HUES6 (cell line): ENCODE data around the gene ZNF682.
"Not testable (repeated sequence)": the region's sequence is repeated elsewhere in the genome, so short reads cannot be mapped to it uniquely, and the experiment has no call there.

ENCODE experiments used
- H3K27ac ChIP-seq: 2 replicates; pipeline ENCODE4 v1.7.0; 2013; ENCODE audit warnings: low read depth, mild to moderate bottlenecking, low read length, inconsistent platforms
- H3K27me3 ChIP-seq: 2 replicates; pipeline ENCODE4 v1.6.1; 2013; ENCODE audit warnings: low read length; ENCODE audit not compliant: control insufficient read depth, insufficient read depth
- H3K36me3 ChIP-seq: 2 replicates; pipeline ENCODE4 v1.6.1; 2013; ENCODE audit warnings: low read length; ENCODE audit not compliant: control insufficient read depth, insufficient read depth
- H3K4me1 ChIP-seq: 2 replicates; pipeline ENCODE4 v1.6.1; 2013; ENCODE audit warnings: low read length; ENCODE audit not compliant: control insufficient read depth, insufficient read depth
- H3K4me3 ChIP-seq: 2 replicates; pipeline ENCODE4 v1.5.1; 2013; ENCODE audit warnings: low read depth, low read length
- H3K9ac ChIP-seq: one replicate; pipeline ENCODE4 v1.6.1; 2013; ENCODE audit warnings: mild to moderate bottlenecking, low read length
- H3K9me3 ChIP-seq: 2 replicates; pipeline ENCODE4 v1.6.1; 2013; ENCODE audit warnings: low read depth, low read length; ENCODE audit not compliant: control insufficient read depth, insufficient read depth

The ZNF682 gene

GRCh38 chr19:20005741-20006140 lies 33.6 kb downstream of the ZNF682 start:
- Histone ChIP-seq H3K36me3 (peaks cover 50% of the 10 kb centered on the region; the same call in 1 of the 2 replicates), H3K27me3 (no peaks in the 10 kb centered on the region), H3K4me3 (no peak overlapping the region), H3K9me3 (peaks cover 59% of the 10 kb centered on the region), H3K9ac (no peak overlapping the region), H3K27ac (no peak overlapping the region), H3K4me1 (no peaks in the 10 kb centered on the region)

- peaks cover 4% of the 10 kb centered on the region; the same call in 1 of the 2 replicates for H3K36me3 ChIP-seq
- H3K9ac ChIP-seq: no peak overlapping the region
- H3K27me3 ChIP-seq: no peaks in the 10 kb centered on the region
- no peak overlapping the region for H3K4me3 ChIP-seq
- H3K4me1 ChIP-seq: no peaks in the 10 kb centered on the region
- H3K9me3 ChIP-seq: peaks cover 44% of the 10 kb centered on the region
- H3K27ac ChIP-seq: no peak overlapping the region
These were observed 41.5 kb downstream of the ZNF682 start for GRCh38 chr19:19997656-19998268.

- Histone ChIP-seq H3K27me3 (no peaks in the 10 kb centered on the region), H3K9ac (no peak overlapping the region), H3K36me3 (no peaks in the 10 kb centered on the region), H3K4me1 (no peaks in the 10 kb centered on the region), H3K9me3 (peaks cover 39% of the 10 kb centered on the region), H3K4me3 (no peak overlapping the region), H3K27ac (no peak overlapping the region)
These were observed 72.4 kb downstream of the ZNF682 start for GRCh38 chr19:19966862-19967261.

- H3K9ac ChIP-seq: not testable (repeated sequence)
These were observed 73.2 kb downstream of the ZNF682 start for GRCh38 chr19:19966126-19966525.

GRCh38 chr19:19964416-19964815 lies 74.9 kb downstream of the ZNF682 start:
- Histone ChIP-seq H3K27ac (no peak overlapping the region), H3K36me3 (no peaks in the 10 kb centered on the region), H3K27me3 (no peaks in the 10 kb centered on the region), H3K4me3 (no peak overlapping the region), H3K9me3 (peaks cover 34% of the 10 kb centered on the region), H3K4me1 (no peaks in the 10 kb centered on the region), H3K9ac (no peak overlapping the region)

More at GRCh38 chr19:19966126-19966525, 73.2 kb downstream of the ZNF682 start:
- peaks cover 39% of the 10 kb centered on the region for H3K9me3 ChIP-seq
- H3K27ac ChIP-seq, H3K27me3 ChIP-seq, H3K4me1 ChIP-seq, H3K36me3 ChIP-seq, H3K4me3 ChIP-seq: not testable (repeated sequence)

- H3K9me3 ChIP-seq, H3K27ac ChIP-seq, H3K36me3 ChIP-seq, H3K9ac ChIP-seq, H3K4me3 ChIP-seq, H3K4me1 ChIP-seq, H3K27me3 ChIP-seq: not testable (repeated sequence)
These were observed 80.0 kb downstream of the ZNF682 start for GRCh38 chr19:19959151-19959799.

GRCh38 chr19:19957766-19958165 lies 81.5 kb downstream of the ZNF682 start:
- H3K4me1 ChIP-seq, H3K9me3 ChIP-seq, H3K9ac ChIP-seq, H3K27ac ChIP-seq, H3K36me3 ChIP-seq, H3K4me3 ChIP-seq, H3K27me3 ChIP-seq: not testable (repeated sequence)

GRCh38 chr19:19956434-19957075 lies 82.8 kb downstream of the ZNF682 start:
- H3K4me3 ChIP-seq: peak overlapping the region; percentile 45; the same call in 1 of the 2 replicates
- no peaks in the 10 kb centered on the region for H3K36me3 ChIP-seq
- H3K27me3 ChIP-seq: no peaks in the 10 kb centered on the region
- H3K9ac ChIP-seq: no peak overlapping the region
- no peaks in the 10 kb centered on the region for H3K9me3 ChIP-seq
- H3K27ac ChIP-seq: no peak overlapping the region
- H3K4me1 ChIP-seq: no peaks in the 10 kb centered on the region

- Histone ChIP-seq H3K27me3 (no peaks in the 10 kb centered on the region), H3K27ac (no peak overlapping the region), H3K36me3 (no peaks in the 10 kb centered on the region), H3K4me3 (no peak overlapping the region), H3K9ac (no peak overlapping the region), H3K4me1 (no peaks in the 10 kb centered on the region), H3K9me3 (peaks cover 8% of the 10 kb centered on the region; the same call in 1 of the 2 replicates)
These were observed 84.1 kb downstream of the ZNF682 start for GRCh38 chr19:19955208-19955607.
